IMR-90 (cell line): ENCODE data around the gene LPAR1. TPM values are rescaled to one million over a fixed set of nuclear protein-coding genes. Genes with fewer than 3 reads are reported as not detected.

Source experiments
- ATAC-seq: fragments of 200-7000 bp; cut with Tn5 transposase; 2 replicates; pipeline ENCODE4 v1.9.1; 2020; ENCODE audit warnings: low read depth, mild to moderate bottlenecking, moderate library complexity
- BruUV-seq: library from RNA; stranded (reverse); fragments of 400-500 nt; replicated peaks from 2 replicates; lab custom pipeline; 2021; lab: Mats Ljungman, UMichigan
- CTCF ChIA-PET: fragments of 300-600 bp; formaldehyde crosslinking; extraction: SDS; loops from one replicate; lab custom pipeline; 2021; ENCODE audit warnings: antibody characterized with exemption; lab: Yijun Ruan, JAX
- POLR2A ChIA-PET: fragments of 300-600 bp; sonication (Branson Sonifier 250); formaldehyde crosslinking; loops from one replicate; lab custom pipeline; 2022; ENCODE audit warnings: antibody characterized with exemption; ENCODE audit not compliant: unreplicated experiment; lab: Charles Lee
- DNase-seq: peaks from one replicate; pipeline ENCODE4 v3.0.0; 2013
- H2AFZ ChIP-seq: replicated peaks from 2 replicates; pipeline ENCODE3; 2013; ENCODE audit warnings: low read length, mild to moderate bottlenecking; ENCODE audit not compliant: poor library complexity
- H2AK5ac ChIP-seq: 2 replicates; pipeline ENCODE4 v1.6.1; 2013; ENCODE audit warnings: low read depth, low read length, inconsistent platforms
- H2AK9ac ChIP-seq: replicated peaks from 2 replicates; pipeline ENCODE3; 2013; ENCODE audit warnings: mild to moderate bottlenecking, low read depth, low read length, moderate library complexity; ENCODE audit not compliant: poor library complexity
- H2BK120ac ChIP-seq: 2 replicates; pipeline ENCODE4 v1.6.1; 2013; ENCODE audit warnings: low read depth, low read length, inconsistent platforms
- H2BK15ac ChIP-seq: 3 replicates; pipeline ENCODE4 v1.6.1; 2013; ENCODE audit warnings: low read depth, low read length, inconsistent platforms
- H2BK20ac ChIP-seq: 2 replicates; pipeline ENCODE4 v1.6.1; 2013; ENCODE audit warnings: low read depth, mild to moderate bottlenecking, inconsistent platforms, low read length, moderate library complexity
- H2BK5ac ChIP-seq: 2 replicates; pipeline ENCODE4 v1.6.1; 2013; ENCODE audit warnings: mild to moderate bottlenecking, low read depth, low read length, inconsistent platforms; ENCODE audit not compliant: poor library complexity, severe bottlenecking
- H3K14ac ChIP-seq: replicated peaks from 2 replicates; pipeline ENCODE4 v1.6.1; 2013; ENCODE audit warnings: low read depth, low read length, inconsistent platforms
- H3K18ac ChIP-seq: 2 replicates; pipeline ENCODE4 v1.6.1; 2013; ENCODE audit warnings: low read depth, low read length, control low read depth
- H3K23ac ChIP-seq: 2 replicates; pipeline ENCODE4 v1.6.1; 2013; ENCODE audit warnings: low read depth, low read length, inconsistent platforms
- H3K27ac ChIP-seq: 2 replicates; pipeline ENCODE4 v1.5.1; 2013; ENCODE audit warnings: mild to moderate bottlenecking, control low read depth, low read length; ENCODE audit not compliant: insufficient read depth
- H3K27me3 ChIP-seq: 2 replicates; pipeline ENCODE4 v1.6.1; 2013; ENCODE audit warnings: low read length; ENCODE audit not compliant: control insufficient read depth, insufficient read depth
- H3K36me3 ChIP-seq: 2 replicates; pipeline ENCODE4 v1.6.1; 2013; ENCODE audit warnings: low read length, mixed read lengths; ENCODE audit not compliant: control insufficient read depth, insufficient read depth
- H3K4ac ChIP-seq: 2 replicates; pipeline ENCODE4 v1.6.1; 2013; ENCODE audit warnings: low read depth, low read length, inconsistent platforms
- H3K4me1 ChIP-seq: 2 replicates; pipeline ENCODE4 v1.6.1; 2013; ENCODE audit warnings: low read length, mixed read lengths; ENCODE audit not compliant: control insufficient read depth, insufficient read depth
- H3K4me2 ChIP-seq: 2 replicates; pipeline ENCODE4 v1.6.1; 2013; ENCODE audit warnings: low read depth, mild to moderate bottlenecking, control low read depth, low read length, moderate library complexity
- H3K4me3 ChIP-seq: 2 replicates; pipeline ENCODE4 v1.5.1; 2013; ENCODE audit warnings: low read depth, mild to moderate bottlenecking, control low read depth, low read length, moderate library complexity; ENCODE audit not compliant: insufficient read depth
- H3K56ac ChIP-seq: 2 replicates; pipeline ENCODE4 v1.6.1; 2013; ENCODE audit warnings: low read length, inconsistent platforms; ENCODE audit not compliant: insufficient read depth; ENCODE audit errors: extremely low read depth
- H3K79me1 ChIP-seq, 2 experiments: 2 replicates each; pipeline ENCODE4 v1.6.1; 2013; ENCODE audit warnings: low read length in 2 of 2, inconsistent platforms in 1 of 2, low read depth in 1 of 2
- H3K9ac ChIP-seq: 2 replicates; pipeline ENCODE4 v1.6.1; 2013; ENCODE audit warnings: low read depth, low read length, control low read depth
- H3K9me1 ChIP-seq: 2 replicates; pipeline ENCODE4 v1.6.1; 2013; ENCODE audit warnings: low read length, inconsistent platforms; ENCODE audit not compliant: insufficient read depth
- H3K9me3 ChIP-seq: 2 replicates; pipeline ENCODE4 v1.6.1; 2013; ENCODE audit warnings: low read length; ENCODE audit not compliant: control insufficient read depth, insufficient read depth
- H4K20me1 ChIP-seq: 2 replicates; pipeline ENCODE4 v1.6.1; 2013; ENCODE audit warnings: low read length, inconsistent platforms; ENCODE audit not compliant: insufficient read depth
- H4K5ac ChIP-seq: 2 replicates; pipeline ENCODE4 v1.6.1; 2013; ENCODE audit warnings: mild to moderate bottlenecking, low read depth, low read length, control low read depth
- H4K8ac ChIP-seq, 2 experiments: 2 replicates each; pipeline ENCODE4 v1.6.1; 2013; ENCODE audit warnings: low read depth in 2 of 2, low read length in 2 of 2, control low read depth in 1 of 2, inconsistent platforms in 1 of 2
- H4K91ac ChIP-seq: 2 replicates; pipeline ENCODE4 v1.6.1; 2013; ENCODE audit warnings: low read depth, low read length, inconsistent platforms; ENCODE audit not compliant: insufficient read depth
- BHLHE40 ChIP-seq: fragments of 150-350 bp; IDR thresholded peaks from 2 replicates; pipeline ENCODE4 v1.6.1; 2016; ENCODE audit warnings: mild to moderate bottlenecking, low read depth, low read length
- CEBPB ChIP-seq: IDR thresholded peaks from 2 replicates; pipeline ENCODE4 v1.6.1; 2012; ENCODE audit warnings: low read depth, low read length, improper control_type of control experiment
- CHD1 ChIP-seq: IDR thresholded peaks from 2 replicates; pipeline ENCODE4 v1.6.1; 2012; ENCODE audit warnings: low read depth, low read length, improper control_type of control experiment
- FOS ChIP-seq: fragments of 150-350 bp; IDR thresholded peaks from 2 replicates; pipeline ENCODE4 v1.6.1; 2016; ENCODE audit warnings: low read depth, low read length
- MAFK ChIP-seq: IDR thresholded peaks from 2 replicates; pipeline ENCODE4 v1.6.1; 2012; ENCODE audit warnings: low read depth, low read length, improper control_type of control experiment
- MAZ ChIP-seq: IDR thresholded peaks from 2 replicates; pipeline ENCODE4 v1.6.1; 2012; ENCODE audit warnings: low read depth, mild to moderate bottlenecking, low read length, improper control_type of control experiment, moderate library complexity, borderline replicate concordance
- MXI1 ChIP-seq: IDR thresholded peaks from 2 replicates; pipeline ENCODE4 v1.6.1; 2012; ENCODE audit warnings: low read depth, mild to moderate bottlenecking, low read length, moderate library complexity, borderline replicate concordance
- NFE2L2 ChIP-seq: fragments of 150-350 bp; IDR thresholded peaks from 2 replicates; pipeline ENCODE4 v1.6.1; 2016; ENCODE audit warnings: low read depth, mild to moderate bottlenecking, low read length
- RAD21 ChIP-seq: IDR thresholded peaks from 2 replicates; pipeline ENCODE4 v1.6.1; 2012; ENCODE audit warnings: low read length, improper control_type of control experiment
- RCOR1 ChIP-seq: IDR thresholded peaks from 2 replicates; pipeline ENCODE4 v1.6.1; 2012; ENCODE audit warnings: mild to moderate bottlenecking, low read length, improper control_type of control experiment; ENCODE audit not compliant: insufficient replicate concordance
- RFX5 ChIP-seq: IDR thresholded peaks from 2 replicates; pipeline ENCODE4 v1.8.0; 2012; ENCODE audit warnings: low read depth, mild to moderate bottlenecking, low read length, moderate library complexity
- SMC3 ChIP-seq: fragments of 150-350 bp; IDR thresholded peaks from 2 replicates; pipeline ENCODE4 v1.6.1; 2016; ENCODE audit warnings: low read depth, mild to moderate bottlenecking, antibody characterized with exemption, low read length, moderate library complexity
- WGBS, 2 experiments: methylation state at CpG; one replicate each; pipeline versions ENCODE4 v1.1.5 to v1.1.7; 2013; ENCODE audit warnings: missing lambda C conversion rate in 2 of 2; ENCODE audit not compliant: insufficient read length in 1 of 2; ENCODE audit errors: extremely low coverage in 2 of 2; 5-methylcytosine and 5-hydroxymethylcytosine counted together
- dilution Hi-C: fragments of 300-500 bp; cut with HindIII; formaldehyde crosslinking; loops from one replicate; pipeline ENCODE4 v1.14.3; 2018; ENCODE audit warnings: low sequenced_read_pairs; ENCODE audit not compliant: unreplicated experiment
- in situ Hi-C: fragments of 300-500 bp; cut with MboI; formaldehyde crosslinking; loops from 3 replicates; pipeline ENCODE4 v1.14.3; 2019; ENCODE audit warnings: low sequenced_read_pairs, inconsistent platforms, mixed read lengths
- intact Hi-C: fragments of 100-400 bp; cut with micrococcal nuclease; formaldehyde crosslinking; loops from 2 replicates; pipeline ENCODE4 v1.10.0; 2022
- polyA plus RNA-seq, 3 experiments: library from polyadenylated mRNA; depleted of rRNA; stranded (reverse); fragments of >200 nt; gene quantifications; 2 replicates each; pipeline ENCODE4 v1.2.3, GENCODE V29; 2012; ENCODE audit warnings: low replicate concordance in 1 of 3
- total RNA-seq: library from RNA; depleted of rRNA; stranded (reverse); fragments of >200 nt; gene quantifications from 2 replicates; pipeline ENCODE4 v1.2.3, GENCODE V29; 2012
- TF ChIP-seq, protein P1 (sequence below): fragments of 150-350 bp; IDR thresholded peaks from 2 replicates; pipeline ENCODE4 v1.6.1; 2016; ENCODE audit warnings: low read depth, mild to moderate bottlenecking, low read length, moderate library complexity, borderline replicate concordance
- TF ChIP-seq, protein P2 (sequence below): conservative IDR thresholded peaks from 2 replicates; pipeline ENCODE4 v1.5.1; 2012; ENCODE audit warnings: mild to moderate bottlenecking, low read depth, low read length, improper control_type of control experiment
- TF ChIP-seq, protein P3 (sequence below): fragments of 150-350 bp; IDR thresholded peaks from 2 replicates; pipeline ENCODE4 v1.6.1; 2017; ENCODE audit warnings: mild to moderate bottlenecking, antibody characterized with exemption, low read length, low read depth

The LPAR1 gene
- total and polyA plus RNA-seq, 2 of the 4 experiments (the other 2 are of a cell fraction) = 171 to 315 TPM

DNA sequence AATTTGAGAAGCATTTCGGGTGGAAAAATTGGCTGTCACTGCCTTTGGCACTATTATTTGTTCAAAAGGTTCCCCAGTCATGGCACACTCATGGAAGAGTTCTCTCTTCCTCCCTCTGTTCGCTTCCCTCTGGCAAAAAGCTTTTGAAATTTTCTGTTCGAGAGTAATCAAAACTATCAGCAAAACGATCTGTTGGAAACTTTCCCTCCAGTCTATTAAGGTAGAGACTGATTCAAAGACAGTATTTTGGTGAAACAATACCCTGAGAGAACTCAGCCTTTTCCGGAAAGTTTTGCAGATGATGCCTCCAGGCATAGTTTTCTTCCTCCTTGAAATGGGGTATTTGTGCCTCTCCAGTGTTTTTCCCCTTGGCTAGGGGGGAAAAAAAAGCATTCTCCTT, 3.6 kb upstream of the LPAR1 start:
- Histone ChIP-seq H2BK5ac (no peak overlapping the region), H3K18ac (no peak overlapping the region), H2BK15ac (no peak overlapping the region), H2BK120ac (no peak overlapping the region), H3K9me1 (peaks cover 3% of the 10 kb centered on the region; the same call in 1 of the 2 replicates), H3K27ac (no peak overlapping the region), H4K91ac (no peak overlapping the region), H3K14ac (no peak overlapping the region), H3K9me3 (peaks cover 3% of the 10 kb centered on the region; the same call in 1 of the 2 replicates), H4K5ac (no peak overlapping the region), H3K27me3 (no peaks in the 10 kb centered on the region), H3K4me3 (no peak overlapping the region), H4K8ac (no peak overlapping the region), H4K20me1 (no peaks in the 10 kb centered on the region), H2AFZ (no peak overlapping the region), H3K79me1 (peaks cover 0 to 7% of the 10 kb centered on the region in 2 experiments; a peak in 1 of 4 replicates), H3K4ac (no peak overlapping the region), H3K23ac (no peak overlapping the region), H3K36me3 (no peaks in the 10 kb centered on the region), H2BK20ac (no peak overlapping the region), H3K4me1 (peaks cover 3% of the 10 kb centered on the region; the same call in 1 of the 2 replicates), H3K9ac (no peak overlapping the region), H3K4me2 (no peak overlapping the region), H2AK9ac (no peak overlapping the region), H3K56ac (no peak overlapping the region), H2AK5ac (no peak overlapping the region)
- WGBS, 2 experiments = no CpG with 5 or more reads among the region's 5 CpGs
- dilution Hi-C loops = no loop called here
- DNase-seq (no peak), ATAC-seq (no peak)
- in situ Hi-C loops = no loop called here
- CTCF ChIA-PET = no interaction called here
- TF ChIP-seq CEBPB = no peak
- no peak for TF ChIP-seq MXI1
- TF ChIP-seq NFE2L2 = no peak
- TF ChIP-seq, protein P1, sequence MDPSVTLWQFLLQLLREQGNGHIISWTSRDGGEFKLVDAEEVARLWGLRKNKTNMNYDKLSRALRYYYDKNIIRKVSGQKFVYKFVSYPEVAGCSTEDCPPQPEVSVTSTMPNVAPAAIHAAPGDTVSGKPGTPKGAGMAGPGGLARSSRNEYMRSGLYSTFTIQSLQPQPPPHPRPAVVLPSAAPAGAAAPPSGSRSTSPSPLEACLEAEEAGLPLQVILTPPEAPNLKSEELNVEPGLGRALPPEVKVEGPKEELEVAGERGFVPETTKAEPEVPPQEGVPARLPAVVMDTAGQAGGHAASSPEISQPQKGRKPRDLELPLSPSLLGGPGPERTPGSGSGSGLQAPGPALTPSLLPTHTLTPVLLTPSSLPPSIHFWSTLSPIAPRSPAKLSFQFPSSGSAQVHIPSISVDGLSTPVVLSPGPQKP = no peak
- TF ChIP-seq, protein P2, sequence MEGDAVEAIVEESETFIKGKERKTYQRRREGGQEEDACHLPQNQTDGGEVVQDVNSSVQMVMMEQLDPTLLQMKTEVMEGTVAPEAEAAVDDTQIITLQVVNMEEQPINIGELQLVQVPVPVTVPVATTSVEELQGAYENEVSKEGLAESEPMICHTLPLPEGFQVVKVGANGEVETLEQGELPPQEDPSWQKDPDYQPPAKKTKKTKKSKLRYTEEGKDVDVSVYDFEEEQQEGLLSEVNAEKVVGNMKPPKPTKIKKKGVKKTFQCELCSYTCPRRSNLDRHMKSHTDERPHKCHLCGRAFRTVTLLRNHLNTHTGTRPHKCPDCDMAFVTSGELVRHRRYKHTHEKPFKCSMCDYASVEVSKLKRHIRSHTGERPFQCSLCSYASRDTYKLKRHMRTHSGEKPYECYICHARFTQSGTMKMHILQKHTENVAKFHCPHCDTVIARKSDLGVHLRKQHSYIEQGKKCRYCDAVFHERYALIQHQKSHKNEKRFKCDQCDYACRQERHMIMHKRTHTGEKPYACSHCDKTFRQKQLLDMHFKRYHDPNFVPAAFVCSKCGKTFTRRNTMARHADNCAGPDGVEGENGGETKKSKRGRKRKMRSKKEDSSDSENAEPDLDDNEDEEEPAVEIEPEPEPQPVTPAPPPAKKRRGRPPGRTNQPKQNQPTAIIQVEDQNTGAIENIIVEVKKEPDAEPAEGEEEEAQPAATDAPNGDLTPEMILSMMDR = no peak
- TF ChIP-seq MAFK = no peak
- no peak for TF ChIP-seq MAZ
- no peak for TF ChIP-seq FOS
- TF ChIP-seq RFX5 = no peak
- no peak for TF ChIP-seq BHLHE40
- TF ChIP-seq SMC3 = no peak
- TF ChIP-seq CHD1 = no peak
- TF ChIP-seq RCOR1 = no peak
- TF ChIP-seq, protein P3, sequence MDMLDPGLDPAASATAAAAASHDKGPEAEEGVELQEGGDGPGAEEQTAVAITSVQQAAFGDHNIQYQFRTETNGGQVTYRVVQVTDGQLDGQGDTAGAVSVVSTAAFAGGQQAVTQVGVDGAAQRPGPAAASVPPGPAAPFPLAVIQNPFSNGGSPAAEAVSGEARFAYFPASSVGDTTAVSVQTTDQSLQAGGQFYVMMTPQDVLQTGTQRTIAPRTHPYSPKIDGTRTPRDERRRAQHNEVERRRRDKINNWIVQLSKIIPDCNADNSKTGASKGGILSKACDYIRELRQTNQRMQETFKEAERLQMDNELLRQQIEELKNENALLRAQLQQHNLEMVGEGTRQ = no peak
- no peak for TF ChIP-seq RAD21
- intact Hi-C loops = no loop called here
- POLR2A ChIA-PET = no interaction called here
- no TSS peak for BruUV-seq
